Omental fat pad (tissue), 4 donors: Measurements from ENCODE around the gene ARHGEF10L. TPM values are rescaled to one million over a fixed set of nuclear protein-coding genes. Genes with fewer than 3 reads are reported as not detected.

Source experiments
- ATAC-seq: fragments of 150-250 bp; one replicate; pipeline ENCODE4 v1.9.1; 2016; ENCODE audit warnings: mild to moderate bottlenecking, moderate library complexity; ENCODE audit not compliant: low FRiP score
- DNase-seq: peaks from one replicate; pipeline ENCODE4 v3.0.0-alpha.2; 2019; ENCODE audit warnings: low spot score
- CTCF ChIP-seq, 3 donors: fragments of 450-650 bp; IDR thresholded peaks; one replicate each; pipeline ENCODE4 v1.5.1; 2016 to 2017; ENCODE audit warnings: antibody characterized with exemption in 3 of 3, mild to moderate bottlenecking in 3 of 3, moderate library complexity in 2 of 3
- total RNA-seq, 4 donors: library from RNA; depleted of rRNA; stranded (reverse); fragments of >200 nt; gene quantifications; one replicate each; pipeline ENCODE4 v1.1.0, GENCODE V29; 2016

Gene ARHGEF10L
- total RNA-seq, 4 donors from 2014 or later = 17.3 to 59.0 (median 39.9) TPM

GRCh38 chr1:17570228-17570627 lies 30.7 kb downstream of the ARHGEF10L start:
- ATAC-seq (no peak), DNase-seq (no peak)
- no peak for TF ChIP-seq CTCF (IDR thresholded peaks at IDR 0.05)

- TF ChIP-seq CTCF (IDR thresholded peaks at IDR 0.05) = no peak
- DNase-seq (no peak), ATAC-seq (no peak)
These were observed 32.9 kb downstream of the ARHGEF10L start for GRCh38 chr1:17572264-17572985.

- no peak for DNase-seq
- no peak for ATAC-seq
- TF ChIP-seq CTCF (IDR thresholded peaks at IDR 0.05) = no peak
These were observed 34.1 kb downstream of the ARHGEF10L start for GRCh38 chr1:17573518-17574041.

- DNase-seq = no peak
- no peak for ATAC-seq
- TF ChIP-seq CTCF (IDR thresholded peaks at IDR 0.05) = no peak
These were observed 35.0 kb downstream of the ARHGEF10L start for GRCh38 chr1:17574516-17574915.

- DNase-seq = no peak
- no peak for TF ChIP-seq CTCF (IDR thresholded peaks at IDR 0.05)
- no peak for ATAC-seq
These were observed 36.5 kb downstream of the ARHGEF10L start for GRCh38 chr1:17575797-17576518.

- no peak for TF ChIP-seq CTCF (IDR thresholded peaks at IDR 0.05)
- DNase-seq (no peak), ATAC-seq (no peak)
These were observed 37.0 kb downstream of the ARHGEF10L start for GRCh38 chr1:17576519-17576853.

- no peak for DNase-seq
- TF ChIP-seq CTCF (IDR thresholded peaks at IDR 0.05) = no peak
- no peak for ATAC-seq
These were observed 38.4 kb downstream of the ARHGEF10L start for GRCh38 chr1:17577907-17578297.
